Natural killer cell treated with Interleukin-12 subunit alpha and Interleukin-12 subunit beta and Interleukin-15 and Interleukin-18, amount 100 ng/mL, for 72 hours (primary cell): Measurements from ENCODE around the gene CMIP. TPM values are rescaled to one million over a fixed set of nuclear protein-coding genes. Genes with fewer than 3 reads are reported as not detected.

Source experiments
- ATAC-seq, 2 donors: fragments of 150-1000 bp; cut with Tn5 transposase in 1 of 2; sonication (Bioruptor Pico), chemical (Tn5 transposase) in 1 of 2; 2 replicates each; pipeline ENCODE4 v1.10.0; 2021
- DNase-seq: peaks from one replicate; pipeline ENCODE4 v3.0.0; 2022; ENCODE audit warnings: low spot score
- H3K27ac Mint-ChIP-seq, 2 donors: 1 replicate in 1 of 2; 2 replicates in 1 of 2; pipeline ENCODE4 v1.8.0; 2022; ENCODE audit warnings: mixed read lengths in 2 of 2, mild to moderate bottlenecking in 1 of 2, moderate library complexity in 1 of 2
- H3K27me3 Mint-ChIP-seq, 2 donors: 1 replicate in 1 of 2; 2 replicates in 1 of 2; pipeline ENCODE4 v1.8.0; 2022; ENCODE audit warnings: mixed read lengths in 2 of 2
- H3K36me3 Mint-ChIP-seq: one replicate; pipeline ENCODE4 v1.8.0; 2022; ENCODE audit warnings: mixed read lengths
- H3K4me1 Mint-ChIP-seq, 2 donors: 1 replicate in 1 of 2; 2 replicates in 1 of 2; pipeline ENCODE4 v1.8.0; 2022; ENCODE audit warnings: low read depth in 2 of 2, mixed read lengths in 2 of 2, mild to moderate bottlenecking in 1 of 2
- H3K4me3 Mint-ChIP-seq: one replicate; pipeline ENCODE4 v1.8.0; 2022; ENCODE audit warnings: mixed read lengths
- H3K9me3 Mint-ChIP-seq: 2 replicates; pipeline ENCODE4 v1.8.0; 2022; ENCODE audit warnings: mixed read lengths
- total RNA-seq, 2 donors: library from RNA; stranded (reverse); gene quantifications; one replicate each; pipeline ENCODE4 v1.2.3, GENCODE V29; 2022

CMIP gene
- total RNA-seq, 2 donors from 2014 or later: 48.0 to 57.6 TPM

DNA sequence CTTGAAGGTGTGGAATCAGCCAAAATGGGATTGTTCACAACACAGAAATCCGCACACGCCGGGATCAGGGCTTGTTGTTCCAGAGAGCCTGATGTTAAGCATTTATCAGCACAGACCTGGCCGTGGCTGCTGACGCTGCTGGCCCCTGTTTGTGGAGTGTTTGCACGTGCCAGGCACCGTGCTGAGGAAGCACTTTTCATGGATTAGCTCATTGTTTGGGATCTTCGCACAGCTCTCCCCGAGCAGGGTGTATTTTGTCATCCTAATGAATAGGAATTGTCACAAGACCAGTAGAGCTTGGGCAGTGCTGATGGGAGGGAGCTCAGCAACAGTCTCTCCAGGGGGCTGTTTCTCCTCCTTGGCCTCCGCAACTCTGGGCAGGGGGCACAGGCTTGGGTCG lies 174.1 kb downstream of the CMIP start:
- ATAC-seq (no peak), DNase-seq (no peak)
- H3K4me3 Mint-ChIP-seq: no peak overlapping the region
- no peaks in the 10 kb centered on the region for H3K36me3 Mint-ChIP-seq
- H3K27me3 Mint-ChIP-seq: no peaks in the 10 kb centered on the region
- H3K9me3 Mint-ChIP-seq: no peaks in the 10 kb centered on the region
- peak overlapping the region in 1 of 2 donors; percentile 13 for H3K27ac Mint-ChIP-seq
- H3K4me1 Mint-ChIP-seq: peaks cover 15% of the 10 kb centered on the region in 2 donors

DNA sequence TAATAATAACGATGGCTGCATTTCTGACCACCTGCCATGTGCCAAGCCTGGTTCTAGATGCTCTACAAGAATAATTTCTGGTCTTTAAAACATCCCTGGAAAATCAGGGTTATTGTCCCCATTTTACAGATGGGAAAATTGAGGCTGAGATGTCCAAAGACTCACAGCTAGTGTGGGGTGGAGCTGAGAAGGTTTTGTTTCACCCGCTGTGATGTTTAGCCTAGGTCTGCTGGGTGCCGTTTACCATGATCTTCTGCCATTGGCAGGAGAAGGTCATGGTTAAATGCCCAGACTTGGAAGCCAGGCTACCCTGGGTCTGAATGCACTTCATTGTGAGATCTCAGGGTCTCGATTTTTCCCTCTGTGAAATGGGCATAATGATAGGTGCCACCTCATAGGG lies 175.4 kb downstream of the CMIP start:
- H3K27me3 Mint-ChIP-seq: no peaks in the 10 kb centered on the region
- no peaks in the 10 kb centered on the region for H3K36me3 Mint-ChIP-seq
- DNase-seq: no peak
- H3K27ac Mint-ChIP-seq: no peak overlapping the region
- peaks cover 18 to 23% of the 10 kb centered on the region in 2 donors for H3K4me1 Mint-ChIP-seq
- no peak for ATAC-seq
- H3K4me3 Mint-ChIP-seq: no peak overlapping the region
- H3K9me3 Mint-ChIP-seq: no peaks in the 10 kb centered on the region

DNA sequence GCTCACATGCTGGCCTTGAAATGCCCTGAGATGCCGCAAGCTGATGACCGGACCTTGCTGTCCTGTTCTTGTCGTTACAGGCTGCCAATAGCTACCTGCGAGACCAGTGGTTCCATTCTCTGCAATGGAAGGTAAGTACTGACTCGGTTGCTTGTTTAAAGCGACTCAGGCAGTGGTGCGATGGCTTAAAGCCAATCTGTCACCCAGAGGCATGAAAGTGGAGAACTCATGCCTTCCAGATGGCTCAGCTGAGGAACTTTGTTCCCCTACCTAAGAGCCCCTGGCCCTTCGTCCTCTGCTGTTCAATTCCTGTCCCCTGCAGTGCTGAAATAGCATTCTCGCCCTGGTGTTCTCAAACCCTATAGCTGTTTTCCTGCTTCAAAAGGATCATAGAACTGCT lies 176.2 kb downstream of the CMIP start:
- Mint-ChIP-seq H3K4me1 (peaks cover 20 to 27% of the 10 kb centered on the region in 2 donors), H3K27me3 (no peaks in the 10 kb centered on the region), H3K4me3 (no peak overlapping the region), H3K27ac (peak overlapping the region in 1 of 2 donors; percentile 31), H3K36me3 (no peaks in the 10 kb centered on the region), H3K9me3 (no peaks in the 10 kb centered on the region)
- DNase-seq: no peak
- no peak for ATAC-seq

DNA sequence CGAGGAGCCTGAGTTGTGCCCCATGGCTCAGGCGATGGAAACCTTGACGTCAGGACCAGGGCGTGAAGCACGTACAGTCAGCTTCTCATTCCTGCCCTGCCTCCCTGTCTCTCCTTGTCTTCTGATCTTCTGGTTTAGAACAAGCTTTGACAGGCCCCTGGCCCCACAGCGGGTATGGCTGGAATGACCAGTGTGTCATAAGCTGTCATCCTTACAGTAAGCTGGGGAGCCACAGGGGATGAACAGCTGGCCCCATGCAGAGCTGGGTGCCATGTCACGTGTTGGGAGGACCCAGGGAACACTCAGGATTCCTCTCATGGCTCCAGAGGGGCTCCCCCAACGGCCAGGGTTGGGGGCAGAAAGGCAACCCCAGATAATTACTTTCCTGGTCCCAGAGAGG lies 176.9 kb downstream of the CMIP start:
- H3K4me3 Mint-ChIP-seq: no peak overlapping the region
- no peak for DNase-seq
- H3K4me1 Mint-ChIP-seq: peaks cover 18 to 23% of the 10 kb centered on the region in 2 donors
- H3K36me3 Mint-ChIP-seq: no peaks in the 10 kb centered on the region
- H3K27ac Mint-ChIP-seq: peak overlapping the region in 1 of 2 donors; percentile 31
- no peak for ATAC-seq
- H3K27me3 Mint-ChIP-seq: no peaks in the 10 kb centered on the region
- H3K9me3 Mint-ChIP-seq: no peaks in the 10 kb centered on the region

DNA sequence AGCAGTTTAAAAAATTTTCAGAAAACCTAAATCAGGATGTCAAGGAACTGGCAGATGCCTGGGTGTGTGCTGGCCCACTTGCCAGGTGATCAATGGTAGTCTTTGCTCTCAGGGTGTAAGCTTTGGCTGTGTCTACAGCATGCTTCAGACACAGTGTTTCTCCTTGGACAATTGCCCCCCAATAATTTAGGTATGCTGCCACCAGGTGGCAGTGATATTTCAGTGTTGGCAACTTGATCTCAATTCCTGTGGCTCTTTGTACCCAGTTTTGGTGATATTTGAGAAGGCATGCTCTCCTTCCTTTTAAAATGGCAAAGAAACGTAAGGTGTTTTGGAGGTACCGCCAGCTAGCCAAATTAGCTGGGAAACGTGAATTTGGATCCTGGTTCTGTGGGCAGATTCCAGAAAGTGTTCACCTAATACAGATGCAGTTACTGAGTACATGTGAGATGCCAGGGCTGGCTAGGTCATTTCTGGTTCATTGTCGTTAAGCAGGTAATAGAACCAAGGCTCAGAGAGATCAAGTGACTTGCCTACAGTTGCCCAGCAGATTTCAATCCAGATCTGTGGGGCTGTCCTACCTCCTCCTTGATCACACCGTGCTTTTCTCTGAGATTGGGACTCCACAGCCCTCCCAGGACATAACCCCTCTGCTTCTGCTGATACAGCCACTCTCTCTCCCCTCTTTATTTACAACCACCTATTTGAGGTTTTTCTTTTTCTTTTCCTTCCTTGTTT lies 178.9 kb downstream of the CMIP start:
- H3K9me3 Mint-ChIP-seq: no peaks in the 10 kb centered on the region
- H3K4me1 Mint-ChIP-seq: peaks cover 13 to 17% of the 10 kb centered on the region in 2 donors
- H3K27me3 Mint-ChIP-seq: no peaks in the 10 kb centered on the region
- ATAC-seq: no peak
- DNase-seq: no peak
- H3K36me3 Mint-ChIP-seq: no peaks in the 10 kb centered on the region
- peak overlapping the region in 1 of 2 donors; percentile 10 for H3K27ac Mint-ChIP-seq
- no peak overlapping the region for H3K4me3 Mint-ChIP-seq

DNA sequence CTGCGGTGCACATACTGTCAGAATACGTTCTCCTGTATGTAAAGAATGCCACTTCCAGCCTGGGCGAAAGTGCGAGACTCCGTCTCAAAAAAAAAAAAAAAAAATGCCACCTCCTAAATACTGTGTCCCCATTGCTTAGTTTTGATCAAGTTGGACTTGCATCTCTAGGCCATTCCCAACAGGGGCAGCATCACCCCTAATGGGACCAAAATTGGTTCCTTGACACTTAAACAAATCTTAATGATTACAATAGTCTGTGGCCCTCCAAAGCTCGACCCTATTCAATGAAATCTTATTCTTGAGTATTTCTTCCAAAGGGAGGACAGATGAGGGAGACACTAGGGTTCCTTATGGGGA lies 179.8 kb downstream of the CMIP start:
- no peaks in the 10 kb centered on the region for H3K36me3 Mint-ChIP-seq
- no peak for DNase-seq
- H3K27ac Mint-ChIP-seq: peak overlapping the region in 1 of 2 donors; percentile 10
- no peaks in the 10 kb centered on the region for H3K9me3 Mint-ChIP-seq
- no peak overlapping the region for H3K4me3 Mint-ChIP-seq
- no peaks in the 10 kb centered on the region for H3K27me3 Mint-ChIP-seq
- ATAC-seq: no peak
- H3K4me1 Mint-ChIP-seq: peaks cover 16 to 20% of the 10 kb centered on the region in 2 donors

DNA sequence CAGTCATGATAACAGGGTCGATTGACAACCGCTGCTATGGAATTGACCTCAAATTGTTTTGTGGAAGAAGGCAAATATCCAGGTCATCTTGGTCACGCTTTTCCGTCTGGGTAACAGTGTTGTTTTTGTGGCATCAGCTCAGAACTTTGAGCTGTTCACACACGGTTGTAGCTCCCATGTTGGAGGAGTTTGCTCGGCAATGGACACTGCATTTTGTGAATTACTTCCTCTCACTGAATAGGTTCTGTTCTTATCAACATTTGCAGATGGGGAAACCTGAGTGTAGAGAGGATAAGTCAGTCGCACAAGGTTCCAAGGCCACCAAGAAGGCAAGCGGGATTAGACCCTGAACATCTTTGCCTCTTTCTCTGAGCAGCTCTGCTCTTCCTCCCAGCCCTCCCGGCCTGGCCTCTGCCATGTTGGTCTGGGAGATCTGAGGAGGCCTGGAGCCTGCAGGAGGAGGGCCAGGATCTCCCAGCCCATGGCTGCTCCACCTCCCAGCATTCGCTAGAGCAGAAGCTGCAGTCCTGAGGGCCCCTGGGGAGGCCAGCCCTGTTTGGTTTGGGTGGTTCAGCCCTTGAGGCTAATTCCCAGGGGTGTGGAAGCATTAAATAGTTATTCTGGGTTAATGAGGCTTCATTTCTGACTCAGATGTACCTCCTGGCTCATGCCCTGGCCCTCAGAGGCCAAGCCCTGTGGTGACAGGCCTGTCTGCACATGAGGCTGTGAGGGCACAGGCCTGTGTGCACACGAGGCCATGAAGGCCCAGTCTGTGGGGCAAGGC lies 180.3 kb downstream of the CMIP start:
- peaks cover 18 to 23% of the 10 kb centered on the region in 2 donors for H3K4me1 Mint-ChIP-seq
- H3K36me3 Mint-ChIP-seq: no peaks in the 10 kb centered on the region
- H3K27me3 Mint-ChIP-seq: no peaks in the 10 kb centered on the region
- H3K27ac Mint-ChIP-seq: no peak overlapping the region
- DNase-seq: no peak
- H3K9me3 Mint-ChIP-seq: no peaks in the 10 kb centered on the region
- ATAC-seq: no peak
- H3K4me3 Mint-ChIP-seq: no peak overlapping the region

DNA sequence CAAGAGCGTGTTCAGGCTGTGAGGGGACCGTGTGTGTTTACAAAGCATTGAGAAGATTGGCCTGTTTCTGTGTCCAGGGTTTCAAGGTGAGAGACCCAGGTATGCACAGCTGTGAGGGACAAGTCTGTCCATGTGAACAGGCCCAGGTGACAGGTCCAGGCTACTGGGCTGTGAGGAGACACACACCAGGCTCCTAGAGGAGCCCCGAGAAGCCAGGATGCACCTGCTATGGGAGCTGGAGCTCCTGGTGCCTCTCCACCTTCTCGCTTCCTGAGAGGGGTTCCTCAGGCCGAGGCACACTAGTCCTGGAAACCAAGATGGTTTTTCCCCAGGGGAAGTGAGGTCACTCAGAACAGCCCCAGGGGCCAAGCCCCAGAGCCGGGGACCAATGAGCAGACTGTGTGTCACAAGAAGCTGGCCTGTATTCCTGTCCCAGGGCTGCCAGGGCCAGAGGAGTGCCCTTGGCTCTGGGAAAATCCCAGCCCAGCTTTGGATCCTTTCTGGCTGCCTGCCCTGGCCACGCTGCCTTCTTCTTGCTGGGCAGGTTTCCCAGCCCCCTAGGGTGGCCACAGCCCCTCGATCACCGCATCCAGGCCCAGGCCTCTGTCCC lies 181.0 kb downstream of the CMIP start:
- H3K36me3 Mint-ChIP-seq: no peaks in the 10 kb centered on the region
- ATAC-seq (peak in 1 of 2 donors; percentile 63), DNase-seq (no peak)
- H3K4me1 Mint-ChIP-seq: peaks cover 18 to 23% of the 10 kb centered on the region in 2 donors
- no peaks in the 10 kb centered on the region for H3K27me3 Mint-ChIP-seq
- H3K4me3 Mint-ChIP-seq: no peak overlapping the region
- no peak overlapping the region for H3K27ac Mint-ChIP-seq
- no peaks in the 10 kb centered on the region for H3K9me3 Mint-ChIP-seq

DNA sequence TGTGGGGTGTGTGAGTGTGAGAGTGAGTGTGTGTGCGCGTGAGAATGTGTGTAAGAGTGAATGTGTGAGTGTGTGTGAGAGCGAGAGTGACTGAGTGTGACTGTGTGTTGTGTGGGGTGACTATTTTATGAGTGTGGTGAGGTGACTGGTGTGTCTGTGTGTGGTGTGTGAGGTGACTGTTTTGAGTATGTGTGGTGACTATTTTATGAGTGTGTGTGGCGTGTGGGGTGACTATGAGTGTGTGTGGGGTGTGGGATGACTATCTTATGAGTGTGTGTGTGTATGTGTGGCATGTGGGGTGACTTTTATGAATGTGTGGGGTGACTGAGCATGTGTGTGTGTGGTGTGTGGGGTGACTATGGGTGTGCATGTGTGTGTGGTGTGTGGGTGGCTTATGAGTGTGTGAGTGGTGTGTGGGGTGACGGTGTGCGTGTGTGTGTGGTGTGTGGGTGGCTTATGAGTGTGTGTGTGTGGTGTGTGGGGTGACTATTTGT lies 181.6 kb downstream of the CMIP start:
- Mint-ChIP-seq H3K9me3 (no peaks in the 10 kb centered on the region), H3K36me3 (no peaks in the 10 kb centered on the region), H3K4me3 (no peak overlapping the region), H3K27me3 (no peaks in the 10 kb centered on the region), H3K4me1 (peaks cover 22 to 29% of the 10 kb centered on the region in 2 donors), H3K27ac (no peak overlapping the region)
- ATAC-seq (peak; percentile 70 to 84), DNase-seq (no peak)

DNA sequence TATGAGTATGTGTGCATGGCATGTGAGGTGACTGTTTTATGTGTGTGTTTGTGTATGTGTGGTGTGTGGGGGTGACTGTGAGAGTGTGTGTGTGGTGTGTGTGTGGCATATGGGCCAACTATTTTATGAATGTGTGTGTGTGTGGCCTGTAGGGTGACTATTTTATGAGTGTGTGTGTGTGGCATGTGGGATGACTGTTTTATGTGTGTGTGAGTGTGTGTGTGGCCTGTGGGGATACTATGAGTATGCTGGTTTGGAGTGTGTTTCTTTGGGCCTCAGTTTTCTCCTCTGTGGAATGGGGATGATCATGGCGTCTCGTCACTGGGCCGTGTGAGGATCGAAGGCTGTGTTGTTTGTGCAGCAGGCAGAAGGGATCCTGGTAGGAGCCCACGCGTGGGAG lies 182.4 kb downstream of the CMIP start:
- Mint-ChIP-seq H3K9me3 (no peaks in the 10 kb centered on the region), H3K27ac (no peak overlapping the region), H3K4me1 (peaks cover 25 to 37% of the 10 kb centered on the region in 2 donors), H3K36me3 (no peaks in the 10 kb centered on the region), H3K27me3 (no peaks in the 10 kb centered on the region), H3K4me3 (no peak overlapping the region)
- no peak for DNase-seq
- no peak for ATAC-seq

DNA sequence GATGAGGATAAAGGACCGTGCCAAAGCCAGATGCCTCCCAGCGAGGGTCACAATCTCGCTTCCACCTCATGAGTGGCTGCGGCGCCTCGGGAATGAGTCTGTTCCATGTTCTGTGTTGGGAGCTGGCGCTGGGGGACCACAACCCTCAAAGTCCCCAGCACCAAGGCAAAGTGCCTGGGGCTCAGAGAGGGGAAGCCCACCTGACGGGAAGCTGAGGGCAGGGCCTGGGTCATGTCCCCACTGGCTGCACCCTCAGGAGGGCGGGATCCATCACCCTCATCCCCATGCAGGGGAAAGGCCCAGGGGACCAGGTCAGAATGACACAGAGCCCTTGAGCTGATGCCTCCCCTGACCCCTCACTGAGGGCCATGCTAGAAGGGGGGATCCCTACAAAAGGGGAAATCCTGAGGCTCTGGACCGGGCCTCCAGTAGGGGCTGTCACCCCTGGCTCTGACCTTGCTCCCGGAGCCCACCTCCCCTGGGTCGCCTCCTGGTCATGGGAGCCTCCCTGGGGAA lies 183.2 kb downstream of the CMIP start:
- H3K9me3 Mint-ChIP-seq: no peaks in the 10 kb centered on the region
- peaks cover 30 to 44% of the 10 kb centered on the region in 2 donors for H3K4me1 Mint-ChIP-seq

DNA sequence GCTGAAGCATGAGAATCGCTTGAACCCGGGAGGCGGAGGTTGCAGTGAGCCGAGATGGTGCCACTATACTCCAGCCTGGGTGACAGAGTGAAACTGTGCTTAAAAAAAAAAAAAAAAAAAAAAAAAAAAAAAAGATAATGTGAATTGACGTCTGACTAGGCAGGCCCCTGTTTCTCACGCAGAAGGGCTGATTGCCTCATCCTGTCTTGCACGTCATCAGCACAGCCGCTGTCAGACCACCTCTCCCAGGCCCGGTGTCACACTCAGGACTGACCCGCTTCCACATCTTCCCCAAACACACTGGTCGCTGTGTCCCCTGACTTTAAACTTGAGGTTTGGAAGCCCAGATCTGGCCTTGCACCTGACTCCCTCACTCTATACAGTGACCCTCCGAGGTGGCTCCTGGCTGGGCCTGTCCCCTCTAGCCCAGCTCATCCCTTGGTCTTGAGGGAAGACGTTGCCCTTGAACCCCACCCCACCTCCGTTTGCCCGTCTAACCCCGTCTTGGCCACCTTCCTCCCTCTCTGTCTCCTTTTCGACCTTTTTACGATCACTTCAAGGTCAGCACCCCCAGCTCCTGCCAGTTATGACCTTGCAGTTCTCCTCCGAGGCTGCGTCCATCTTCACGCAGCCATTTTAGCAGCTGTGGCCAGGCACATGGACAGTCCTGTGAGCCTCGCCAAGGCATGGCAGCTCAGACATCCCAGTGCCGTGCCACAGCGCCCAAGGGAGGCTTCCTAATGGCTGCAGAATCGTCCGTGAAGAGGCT lies 184.6 kb downstream of the CMIP start:
- Mint-ChIP-seq H3K4me1 (peaks cover 38 to 47% of the 10 kb centered on the region in 2 donors), H3K27me3 (no peaks in the 10 kb centered on the region), H3K9me3 (no peaks in the 10 kb centered on the region), H3K4me3 (no peak overlapping the region), H3K36me3 (no peaks in the 10 kb centered on the region), H3K27ac (peak overlapping the region in 1 of 2 donors; percentile 81)
- ATAC-seq: no peak
- DNase-seq: no peak

More for the DNA sequence above, 183.2 kb downstream of the CMIP start:
- Mint-ChIP-seq H3K27ac (peak overlapping the region in 1 of 2 donors; percentile 9), H3K36me3 (no peaks in the 10 kb centered on the region), H3K4me3 (no peak overlapping the region), H3K27me3 (no peaks in the 10 kb centered on the region)
- ATAC-seq (no peak), DNase-seq (no peak)
